ENCODE measurements around the gene MOSPD3.

The MOSPD3 gene

DNA sequence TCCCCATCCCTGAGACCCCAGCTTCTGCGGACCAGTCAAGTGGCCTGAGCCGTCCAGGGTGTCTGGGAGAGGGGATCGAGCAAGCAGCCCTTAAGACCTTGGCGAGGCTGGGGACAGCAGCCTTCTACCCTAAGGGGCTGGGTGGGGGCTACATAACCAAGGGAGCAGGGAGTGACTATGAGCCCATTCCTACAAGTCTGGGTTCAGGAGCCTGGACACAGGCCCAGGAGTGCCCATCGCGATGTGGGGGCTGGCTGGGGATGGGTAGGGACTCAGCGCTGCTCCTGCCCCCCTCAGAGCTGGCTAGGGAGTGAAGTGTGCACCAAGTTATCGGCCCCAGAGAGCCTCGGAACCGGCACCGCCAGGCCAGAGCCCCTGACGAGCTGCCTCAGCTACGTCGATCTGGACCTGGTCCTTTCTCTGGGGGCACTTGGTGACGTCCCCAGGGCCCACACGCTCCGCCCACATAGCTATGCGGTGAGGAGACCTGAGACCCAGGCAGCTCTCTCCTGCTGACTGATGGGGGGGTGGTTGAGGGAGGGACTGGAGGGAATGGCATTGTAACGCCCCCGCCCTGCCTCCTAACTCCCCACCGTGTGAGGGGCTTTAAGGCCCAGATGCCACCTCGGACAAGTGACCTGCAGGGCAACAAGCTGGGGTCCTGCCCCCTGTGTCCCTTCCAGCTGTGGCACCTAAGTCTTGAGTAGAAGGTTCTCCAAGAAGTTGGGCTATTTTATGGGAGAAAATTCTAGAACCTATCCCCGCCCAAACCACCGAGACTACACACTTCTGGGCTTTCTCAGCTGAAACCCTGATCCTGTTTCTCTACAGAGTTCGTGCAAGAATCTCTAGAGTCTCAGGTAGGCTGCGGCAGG is 41.1 kb upstream of the MOSPD3 start:
- Histone ChIP-seq H3K4me1 (ENCODE audit: control insufficient read depth, insufficient read depth, low read length) (peaks cover 18% of the 10 kb centered on the region), H3K9me3 (ENCODE audit: control insufficient read depth, insufficient read depth, low read length) (no peaks in the 10 kb centered on the region), H3K4me3 (ENCODE audit: low read depth, low read length) (peak overlapping the region; percentile 43), H3K27me3 (ENCODE audit: control insufficient read depth, insufficient read depth, low read length) (no peaks in the 10 kb centered on the region), H3K9ac (ENCODE audit: low read depth, low read length) (no peak overlapping the region), H3K36me3 (ENCODE audit: control insufficient read depth, insufficient read depth, low read length) (peaks cover 18% of the 10 kb centered on the region)

DNA sequence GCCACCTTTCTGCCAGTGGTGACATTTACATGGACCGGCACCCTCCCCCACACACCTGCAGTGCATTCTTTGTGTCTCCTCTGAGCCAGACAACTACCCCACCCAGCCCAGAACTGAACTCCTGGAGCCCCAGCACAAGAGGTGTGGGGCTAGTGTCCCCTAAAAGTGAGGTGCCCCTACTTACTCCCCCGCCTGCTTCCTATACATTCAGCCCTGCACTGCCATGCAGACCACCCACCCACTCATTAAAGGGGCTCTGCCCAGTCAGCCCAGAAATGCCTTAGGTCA is 40.6 kb upstream of the MOSPD3 start:
- Histone ChIP-seq H3K4me3 (ENCODE audit: low read depth, low read length) (peak overlapping the region; percentile 43), H3K9me3 (ENCODE audit: control insufficient read depth, insufficient read depth, low read length) (no peaks in the 10 kb centered on the region), H3K4me1 (ENCODE audit: control insufficient read depth, insufficient read depth, low read length) (peaks cover 18% of the 10 kb centered on the region), H3K36me3 (ENCODE audit: control insufficient read depth, insufficient read depth, low read length) (peaks cover 21% of the 10 kb centered on the region), H3K27me3 (ENCODE audit: control insufficient read depth, insufficient read depth, low read length) (no peaks in the 10 kb centered on the region), H3K9ac (ENCODE audit: low read depth, low read length) (no peak overlapping the region)

DNA sequence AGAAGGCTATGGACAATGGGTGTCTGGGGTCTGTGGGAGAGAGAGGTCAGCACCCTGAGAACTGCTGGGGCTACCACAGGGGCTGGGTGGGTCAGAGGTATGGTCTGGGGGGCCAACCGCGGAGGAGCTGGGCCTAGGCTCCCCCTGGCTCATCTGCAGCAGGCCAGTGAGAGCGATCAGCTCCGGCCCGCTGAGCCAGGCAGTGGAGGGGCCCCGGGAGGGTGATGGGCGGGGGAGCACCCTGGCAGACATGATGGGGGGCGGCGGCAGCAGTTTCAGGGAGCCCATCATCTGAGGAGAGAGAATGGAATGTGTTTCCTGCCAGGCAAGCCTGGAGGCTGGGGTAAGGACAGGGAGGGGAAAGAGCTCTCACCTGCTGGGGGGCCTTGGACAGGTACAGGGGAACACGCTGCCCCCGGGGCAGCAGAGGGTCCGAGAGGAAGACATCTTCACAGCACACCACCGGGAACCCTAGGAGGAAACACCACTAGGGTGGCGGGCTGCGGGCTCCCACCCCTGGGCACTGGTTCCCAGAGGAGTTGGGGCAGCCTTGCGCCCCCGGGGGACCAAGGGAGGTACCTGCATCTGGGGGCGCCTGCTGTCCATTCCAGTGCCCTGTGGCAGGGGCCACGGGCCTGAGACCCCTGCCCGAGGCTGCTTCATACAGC is 39.9 kb upstream of the MOSPD3 start:
- Histone ChIP-seq H3K36me3 (ENCODE audit: control insufficient read depth, insufficient read depth, low read length) (peaks cover 24% of the 10 kb centered on the region), H3K9ac (ENCODE audit: low read depth, low read length) (no peak overlapping the region), H3K4me3 (ENCODE audit: low read depth, low read length) (peak overlapping the region; percentile 43), H3K4me1 (ENCODE audit: control insufficient read depth, insufficient read depth, low read length) (peaks cover 18% of the 10 kb centered on the region), H3K9me3 (ENCODE audit: control insufficient read depth, insufficient read depth, low read length) (no peaks in the 10 kb centered on the region), H3K27me3 (ENCODE audit: control insufficient read depth, insufficient read depth, low read length) (no peaks in the 10 kb centered on the region)

DNA sequence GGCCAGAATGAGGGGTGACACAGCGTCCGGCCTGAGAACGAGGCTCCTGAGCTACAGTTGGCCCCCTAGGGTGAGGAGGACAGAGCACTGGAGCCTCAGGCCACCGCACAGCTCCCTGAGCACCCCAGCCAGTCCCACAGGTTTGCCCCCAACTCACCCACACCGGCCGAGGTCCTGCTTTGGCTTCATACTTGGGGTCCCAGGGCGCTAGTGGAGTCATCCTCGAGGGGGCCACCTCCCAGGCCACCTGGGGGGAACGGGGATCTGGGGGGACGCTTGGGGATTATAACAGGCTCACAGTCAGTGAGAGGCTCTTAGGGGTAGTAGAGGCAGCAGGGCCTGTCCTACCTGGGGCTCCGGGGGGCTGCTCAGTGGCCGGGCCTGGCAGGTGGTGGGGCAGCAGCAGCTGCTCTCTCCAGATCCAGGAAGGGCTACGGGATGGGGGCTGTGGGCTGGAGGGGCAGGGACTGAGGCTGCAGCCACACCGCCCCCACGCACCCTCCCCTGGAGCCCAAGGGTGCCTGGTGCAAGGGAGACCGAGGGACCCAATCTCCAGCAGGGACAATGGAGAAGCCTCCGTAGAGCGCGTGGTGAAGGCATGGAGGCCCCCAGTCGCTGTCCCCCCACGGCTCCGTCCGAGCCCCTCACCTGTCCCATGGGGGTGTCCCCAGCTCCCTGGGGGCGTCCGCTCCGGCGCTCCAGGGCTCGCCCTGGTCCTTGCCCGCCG is 39.2 kb upstream of the MOSPD3 start:
- H3K9me3 ChIP-seq (ENCODE audit: control insufficient read depth, insufficient read depth, low read length), result no peaks in the 10 kb centered on the region
- H3K4me1 ChIP-seq (ENCODE audit: control insufficient read depth, insufficient read depth, low read length), result peaks cover 18% of the 10 kb centered on the region
- no peak overlapping the region for H3K9ac ChIP-seq (ENCODE audit: low read depth, low read length)
- H3K36me3 ChIP-seq (ENCODE audit: control insufficient read depth, insufficient read depth, low read length), result peaks cover 31% of the 10 kb centered on the region
- H3K4me3 ChIP-seq (ENCODE audit: low read depth, low read length), result no peak overlapping the region
- H3K27me3 ChIP-seq (ENCODE audit: control insufficient read depth, insufficient read depth, low read length), result no peaks in the 10 kb centered on the region

DNA sequence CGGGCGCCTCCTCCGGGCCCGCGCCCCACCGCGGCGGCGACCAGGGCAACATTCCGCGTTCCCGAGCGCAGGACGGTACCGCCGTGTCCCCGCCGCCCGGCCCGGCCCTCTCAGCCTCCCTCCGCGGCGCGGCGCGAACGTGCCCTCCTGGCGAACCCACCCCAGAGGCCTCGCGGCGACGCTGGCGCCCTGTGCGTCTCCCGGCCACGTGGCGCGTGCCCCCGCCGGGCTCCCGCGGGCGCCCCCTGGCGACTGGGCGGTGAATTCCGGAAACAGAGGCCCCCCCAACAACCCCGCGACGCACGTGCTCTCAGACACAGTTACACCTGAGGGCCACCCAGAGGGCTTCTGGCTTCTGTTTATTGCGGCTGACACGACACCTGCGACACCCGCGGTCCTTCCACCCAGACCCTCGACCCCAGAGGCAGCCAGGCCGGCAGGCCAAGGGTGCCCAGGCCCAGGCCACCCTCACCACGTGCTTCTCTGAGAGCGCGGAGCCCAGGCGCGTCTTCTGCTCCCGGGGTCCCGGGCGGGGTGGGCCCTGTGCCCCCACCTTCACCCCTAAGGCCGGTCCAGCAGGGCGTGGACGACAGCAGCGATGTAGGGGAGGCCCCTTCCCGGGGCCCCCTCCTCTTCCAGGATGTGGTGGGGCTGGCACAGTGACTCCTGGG is 38.5 kb upstream of the MOSPD3 start, which contains the start of gene SAP25:
TSS of gene SAP25 (minus strand) at position 210 of the 671 bp plus-strand sequence. CDS start at position 52, 158 bp downstream.
- Histone ChIP-seq H3K4me1 (ENCODE audit: control insufficient read depth, insufficient read depth, low read length) (peaks cover 18% of the 10 kb centered on the region), H3K36me3 (ENCODE audit: control insufficient read depth, insufficient read depth, low read length) (peaks cover 35% of the 10 kb centered on the region), H3K27me3 (ENCODE audit: control insufficient read depth, insufficient read depth, low read length) (no peaks in the 10 kb centered on the region)

DNA sequence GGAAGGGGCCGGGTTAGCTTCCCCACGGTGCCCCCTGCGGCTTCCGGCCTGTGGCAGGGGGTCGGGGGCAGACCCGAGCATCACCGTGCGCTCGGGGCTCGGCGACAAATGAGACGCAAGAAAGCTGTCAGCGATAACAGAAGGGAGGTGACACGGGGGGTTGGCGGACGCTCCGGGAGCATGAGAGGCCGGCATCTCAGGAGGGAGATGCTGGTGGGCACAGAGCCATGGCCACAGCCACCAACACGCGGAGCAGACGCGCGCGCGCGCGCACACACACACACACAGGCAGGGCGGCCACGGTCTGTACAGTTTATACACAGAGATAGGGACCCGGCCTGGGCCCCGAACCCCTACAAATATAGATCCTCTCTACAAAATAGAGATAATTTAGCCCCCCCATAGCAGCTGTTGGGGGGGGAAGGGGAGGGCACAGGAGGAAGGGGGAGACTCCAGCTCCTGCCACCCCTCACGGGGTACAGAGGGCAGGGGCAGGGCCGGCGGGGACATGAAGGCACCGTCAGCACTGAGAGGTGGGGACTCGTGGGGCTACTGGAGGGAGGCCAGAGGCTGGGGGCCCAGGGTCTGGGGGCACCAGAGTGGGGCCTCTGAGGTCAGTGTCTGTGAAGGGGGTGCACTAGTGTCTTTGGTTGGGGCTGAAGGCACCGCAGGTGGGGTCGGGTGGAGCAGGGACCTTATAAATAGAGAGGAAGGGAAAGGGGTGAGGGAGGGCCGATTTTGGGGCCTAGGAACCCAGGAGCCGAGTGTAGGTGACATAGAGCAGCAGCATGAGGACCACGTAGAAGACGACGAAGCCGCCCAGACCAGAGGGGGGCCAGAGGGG is 37.8 kb upstream of the MOSPD3 start:
- Histone ChIP-seq H3K9me3 (ENCODE audit: control insufficient read depth, insufficient read depth, low read length) (no peaks in the 10 kb centered on the region), H3K36me3 (ENCODE audit: control insufficient read depth, insufficient read depth, low read length) (peaks cover 35% of the 10 kb centered on the region), H3K4me1 (ENCODE audit: control insufficient read depth, insufficient read depth, low read length) (peaks cover 13% of the 10 kb centered on the region), H3K9ac (ENCODE audit: low read depth, low read length) (no peak overlapping the region), H3K4me3 (ENCODE audit: low read depth, low read length) (no peak overlapping the region), H3K27me3 (ENCODE audit: control insufficient read depth, insufficient read depth, low read length) (no peaks in the 10 kb centered on the region)

More for the DNA sequence above, 38.5 kb upstream of the MOSPD3 start, which contains the start of gene SAP25:
- Histone ChIP-seq H3K9ac (ENCODE audit: low read depth, low read length) (no peak within 1 kb of the TSS), H3K4me3 (ENCODE audit: low read depth, low read length) (no peak within 1 kb of the TSS), H3K9me3 (ENCODE audit: control insufficient read depth, insufficient read depth, low read length) (no peaks in the 10 kb centered on the region)

DNA sequence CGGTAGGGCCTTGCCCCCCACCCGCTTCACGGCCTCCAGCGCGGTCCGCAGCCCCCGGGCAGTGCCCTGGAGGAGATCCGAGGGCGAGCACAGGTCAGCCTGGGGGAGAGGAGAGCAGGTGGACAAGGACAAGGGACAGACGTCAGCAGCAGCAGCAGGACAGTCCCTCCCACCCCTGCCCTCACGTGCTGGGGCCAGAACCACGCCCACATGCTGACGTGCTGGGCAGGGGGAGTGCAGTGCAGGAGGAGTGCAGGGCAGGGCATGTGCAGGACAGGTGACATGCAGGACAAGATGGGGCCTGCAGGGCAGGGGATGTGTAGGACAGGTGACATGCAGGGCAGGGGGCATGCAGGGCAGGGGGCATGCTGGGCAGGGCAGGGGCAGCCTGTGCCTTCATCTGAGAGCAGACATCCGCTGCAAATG is 37.1 kb upstream of the MOSPD3 start:
- H3K27me3 ChIP-seq (ENCODE audit: control insufficient read depth, insufficient read depth, low read length), result no peaks in the 10 kb centered on the region
- H3K9me3 ChIP-seq (ENCODE audit: control insufficient read depth, insufficient read depth, low read length), result no peaks in the 10 kb centered on the region
- H3K4me1 ChIP-seq (ENCODE audit: control insufficient read depth, insufficient read depth, low read length), result peaks cover 13% of the 10 kb centered on the region
- peaks cover 35% of the 10 kb centered on the region for H3K36me3 ChIP-seq (ENCODE audit: control insufficient read depth, insufficient read depth, low read length)
- H3K4me3 ChIP-seq (ENCODE audit: low read depth, low read length), result no peak overlapping the region
- no peak overlapping the region for H3K9ac ChIP-seq (ENCODE audit: low read depth, low read length)

DNA sequence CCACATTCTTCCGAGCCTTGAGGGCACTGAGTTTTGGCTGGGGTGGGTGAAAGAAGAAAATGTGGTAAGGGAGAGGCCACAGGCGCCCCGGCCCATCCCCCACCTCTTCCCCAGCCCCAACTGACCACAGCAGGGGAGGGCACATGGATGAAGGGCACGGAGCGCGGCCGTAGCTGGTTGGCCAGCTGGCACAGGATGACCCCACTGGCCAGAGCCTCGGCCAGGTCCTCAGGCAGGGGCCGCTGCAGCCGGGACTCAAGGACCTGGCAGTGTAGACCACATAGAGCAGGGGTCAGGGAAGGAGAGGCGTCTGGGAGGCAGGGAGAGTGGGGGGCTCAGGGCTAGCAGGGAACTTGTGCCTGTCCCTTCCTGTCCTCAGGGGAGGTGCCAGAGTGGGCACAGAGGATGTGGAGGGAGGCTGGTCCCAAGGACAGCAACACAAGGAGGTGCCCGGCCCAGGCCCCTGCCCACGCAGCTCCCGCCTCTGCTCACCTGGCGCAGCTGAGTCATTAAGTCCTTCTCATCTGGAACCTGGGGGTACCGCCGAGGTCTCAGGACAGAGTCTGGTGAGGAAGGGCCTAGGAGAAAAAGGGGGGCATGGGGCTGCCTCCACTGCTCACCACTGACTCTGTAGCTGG is 36.5 kb upstream of the MOSPD3 start:
- H3K9ac ChIP-seq (ENCODE audit: low read depth, low read length), result no peak overlapping the region
- H3K4me1 ChIP-seq (ENCODE audit: control insufficient read depth, insufficient read depth, low read length), result peaks cover 11% of the 10 kb centered on the region
- H3K36me3 ChIP-seq (ENCODE audit: control insufficient read depth, insufficient read depth, low read length), result peaks cover 38% of the 10 kb centered on the region

GRCh38 chr7:100576384-100576993 is 35.9 kb upstream of the MOSPD3 start:
- peaks cover 41% of the 10 kb centered on the region for H3K36me3 ChIP-seq (ENCODE audit: control insufficient read depth, insufficient read depth, low read length)

More for the DNA sequence above, 36.5 kb upstream of the MOSPD3 start:
- H3K27me3 ChIP-seq (ENCODE audit: control insufficient read depth, insufficient read depth, low read length), result no peaks in the 10 kb centered on the region
- no peaks in the 10 kb centered on the region for H3K9me3 ChIP-seq (ENCODE audit: control insufficient read depth, insufficient read depth, low read length)
- no peak overlapping the region for H3K4me3 ChIP-seq (ENCODE audit: low read depth, low read length)

GRCh38 chr7:100577103-100577502 is 35.2 kb upstream of the MOSPD3 start:
- Histone ChIP-seq H3K9me3 (ENCODE audit: control insufficient read depth, insufficient read depth, low read length) (no peaks in the 10 kb centered on the region), H3K9ac (ENCODE audit: low read depth, low read length) (no peak overlapping the region), H3K27me3 (ENCODE audit: control insufficient read depth, insufficient read depth, low read length) (no peaks in the 10 kb centered on the region), H3K4me1 (ENCODE audit: control insufficient read depth, insufficient read depth, low read length) (peaks cover 1% of the 10 kb centered on the region), H3K4me3 (ENCODE audit: low read depth, low read length) (no peak overlapping the region), H3K36me3 (ENCODE audit: control insufficient read depth, insufficient read depth, low read length) (peaks cover 45% of the 10 kb centered on the region)

More at GRCh38 chr7:100576384-100576993, 35.9 kb upstream of the MOSPD3 start:
- Histone ChIP-seq H3K9ac (ENCODE audit: low read depth, low read length) (no peak overlapping the region), H3K9me3 (ENCODE audit: control insufficient read depth, insufficient read depth, low read length) (no peaks in the 10 kb centered on the region), H3K4me1 (ENCODE audit: control insufficient read depth, insufficient read depth, low read length) (peaks cover 7% of the 10 kb centered on the region), H3K4me3 (ENCODE audit: low read depth, low read length) (no peak overlapping the region), H3K27me3 (ENCODE audit: control insufficient read depth, insufficient read depth, low read length) (no peaks in the 10 kb centered on the region)

Measured in iPS-15b (cell line).